Brain microvascular endothelial cell (primary cell): ENCODE results near the gene CECR2.

Experiments used
- DNase-seq: peaks from one replicate; pipeline ENCODE4 v3.0.0-alpha.2; 2020
- H3K27ac ChIP-seq: fragments of 250-450 bp; sonication (Bioruptor Pico); 2 replicates; pipeline ENCODE4 v1.5.1; 2020; ENCODE audit warnings: mild to moderate bottlenecking, moderate library complexity
- H3K27me3 ChIP-seq: fragments of 250-450 bp; sonication (Bioruptor Pico); replicated peaks from 2 replicates; pipeline ENCODE4 v1.5.1; 2020; ENCODE audit warnings: mild to moderate bottlenecking
- H3K36me3 ChIP-seq: fragments of 250-450 bp; sonication (Bioruptor Pico); replicated peaks from 2 replicates; pipeline ENCODE4 v1.5.1; 2020; ENCODE audit warnings: mild to moderate bottlenecking
- H3K4me3 ChIP-seq: 2 replicates; pipeline ENCODE4 v1.5.1; 2011; ENCODE audit warnings: low read depth, mild to moderate bottlenecking, control low read depth, low read length, moderate library complexity
- in situ Hi-C: cut with HindIII; loops from 2 replicates; pipeline ENCODE4 v1.10.0; 2017; ENCODE audit warnings: low sequenced_read_pairs, low pct_ligation_motif_present
- TF ChIP-seq, protein P1 (sequence below): IDR thresholded peaks from 2 replicates; pipeline ENCODE4 v1.5.1; 2011; ENCODE audit warnings: low read depth, mild to moderate bottlenecking, moderate library complexity, low read length, control low read depth, inconsistent platforms; ENCODE audit errors: missing control alignments

Gene CECR2

DNA sequence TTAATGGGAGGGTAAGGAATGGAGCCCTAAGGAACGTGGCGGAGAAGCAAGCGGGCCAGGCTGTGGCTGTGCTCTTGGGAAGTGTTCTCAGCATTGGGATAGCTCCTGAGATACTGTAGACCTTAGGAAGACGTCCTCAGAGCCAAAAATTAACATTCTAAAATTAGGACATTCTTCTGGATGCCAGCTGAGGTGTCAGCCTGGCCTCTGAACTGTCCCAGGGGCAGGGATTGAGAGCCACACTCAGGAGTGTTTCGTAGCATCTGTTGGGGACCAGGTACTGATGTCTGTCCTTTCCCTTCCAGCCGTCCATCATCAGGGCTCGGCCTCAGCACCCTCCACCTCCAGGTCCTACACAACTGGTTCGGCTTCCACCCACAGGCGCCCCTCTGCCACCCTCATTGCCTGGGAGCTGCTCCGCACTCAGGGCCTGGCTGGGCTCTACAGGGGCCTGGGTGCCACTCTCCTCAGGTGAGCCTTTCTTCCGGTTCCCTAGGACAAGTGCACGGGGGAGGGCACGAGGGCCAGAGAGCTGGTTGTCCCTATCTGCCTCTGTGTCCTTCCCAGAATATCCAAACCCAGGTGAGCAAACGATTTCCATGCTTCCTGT is 217.7 kb downstream of the CECR2 start:
- H3K36me3 ChIP-seq, result peaks cover 17% of the 10 kb centered on the region
- DNase-seq, result no peak
- TF ChIP-seq, protein P1, sequence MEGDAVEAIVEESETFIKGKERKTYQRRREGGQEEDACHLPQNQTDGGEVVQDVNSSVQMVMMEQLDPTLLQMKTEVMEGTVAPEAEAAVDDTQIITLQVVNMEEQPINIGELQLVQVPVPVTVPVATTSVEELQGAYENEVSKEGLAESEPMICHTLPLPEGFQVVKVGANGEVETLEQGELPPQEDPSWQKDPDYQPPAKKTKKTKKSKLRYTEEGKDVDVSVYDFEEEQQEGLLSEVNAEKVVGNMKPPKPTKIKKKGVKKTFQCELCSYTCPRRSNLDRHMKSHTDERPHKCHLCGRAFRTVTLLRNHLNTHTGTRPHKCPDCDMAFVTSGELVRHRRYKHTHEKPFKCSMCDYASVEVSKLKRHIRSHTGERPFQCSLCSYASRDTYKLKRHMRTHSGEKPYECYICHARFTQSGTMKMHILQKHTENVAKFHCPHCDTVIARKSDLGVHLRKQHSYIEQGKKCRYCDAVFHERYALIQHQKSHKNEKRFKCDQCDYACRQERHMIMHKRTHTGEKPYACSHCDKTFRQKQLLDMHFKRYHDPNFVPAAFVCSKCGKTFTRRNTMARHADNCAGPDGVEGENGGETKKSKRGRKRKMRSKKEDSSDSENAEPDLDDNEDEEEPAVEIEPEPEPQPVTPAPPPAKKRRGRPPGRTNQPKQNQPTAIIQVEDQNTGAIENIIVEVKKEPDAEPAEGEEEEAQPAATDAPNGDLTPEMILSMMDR, result no peak
- in situ Hi-C loops, result no loop called here
- no peaks in the 10 kb centered on the region for H3K27me3 ChIP-seq
- H3K4me3 ChIP-seq, result no peak overlapping the region
- no peak overlapping the region for H3K27ac ChIP-seq

DNA sequence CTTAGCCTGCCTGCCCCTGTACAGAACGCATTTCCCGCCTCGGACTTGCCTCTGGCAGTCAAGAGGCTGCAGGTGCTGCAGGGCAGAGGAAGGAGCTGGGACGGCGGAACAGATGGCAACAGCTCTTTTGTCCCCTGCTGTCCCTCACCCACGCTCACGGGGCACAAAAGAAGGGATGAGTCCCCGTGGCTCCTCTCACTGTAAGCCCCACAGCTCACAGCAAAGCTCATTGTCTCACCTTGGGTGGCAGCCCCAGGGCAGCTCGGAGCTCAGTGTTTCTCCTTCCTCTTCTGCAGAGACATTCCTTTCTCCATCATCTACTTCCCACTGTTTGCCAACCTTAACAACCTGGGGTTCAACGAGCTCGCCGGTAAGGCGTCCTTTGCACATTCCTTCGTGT is 218.4 kb downstream of the CECR2 start:
- Histone ChIP-seq H3K36me3 (peaks cover 24% of the 10 kb centered on the region), H3K27ac (no peak overlapping the region), H3K27me3 (no peaks in the 10 kb centered on the region), H3K4me3 (no peak overlapping the region)
- TF ChIP-seq, protein P1, result no peak
- DNase-seq, result no peak
- in situ Hi-C loops, result no loop called here

DNA sequence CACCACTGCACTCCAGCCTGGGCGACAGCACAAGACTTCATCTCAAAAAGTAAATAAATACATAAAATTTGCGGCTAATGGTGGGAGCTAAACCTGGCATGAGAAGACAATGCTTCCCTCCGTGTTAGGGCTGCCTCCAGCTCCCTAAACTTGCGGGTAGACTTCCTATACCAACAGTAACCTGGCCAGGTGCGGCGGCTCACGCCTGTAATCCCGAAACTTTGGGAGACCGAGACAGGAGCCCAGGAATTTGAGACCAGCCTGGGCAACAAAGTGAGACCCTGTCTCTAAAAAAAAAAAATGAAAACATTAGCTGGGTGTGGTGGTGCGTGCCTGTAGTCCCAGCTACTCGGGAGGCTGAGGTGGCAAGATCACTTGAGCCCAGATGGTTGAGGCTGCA is 219.3 kb downstream of the CECR2 start:
- H3K4me3 ChIP-seq, result no peak overlapping the region
- in situ Hi-C loops, result no loop called here
- no peak for DNase-seq
- H3K27ac ChIP-seq, result no peak overlapping the region
- TF ChIP-seq, protein P1, result no peak
- peaks cover 34% of the 10 kb centered on the region for H3K36me3 ChIP-seq
- H3K27me3 ChIP-seq, result no peaks in the 10 kb centered on the region

DNA sequence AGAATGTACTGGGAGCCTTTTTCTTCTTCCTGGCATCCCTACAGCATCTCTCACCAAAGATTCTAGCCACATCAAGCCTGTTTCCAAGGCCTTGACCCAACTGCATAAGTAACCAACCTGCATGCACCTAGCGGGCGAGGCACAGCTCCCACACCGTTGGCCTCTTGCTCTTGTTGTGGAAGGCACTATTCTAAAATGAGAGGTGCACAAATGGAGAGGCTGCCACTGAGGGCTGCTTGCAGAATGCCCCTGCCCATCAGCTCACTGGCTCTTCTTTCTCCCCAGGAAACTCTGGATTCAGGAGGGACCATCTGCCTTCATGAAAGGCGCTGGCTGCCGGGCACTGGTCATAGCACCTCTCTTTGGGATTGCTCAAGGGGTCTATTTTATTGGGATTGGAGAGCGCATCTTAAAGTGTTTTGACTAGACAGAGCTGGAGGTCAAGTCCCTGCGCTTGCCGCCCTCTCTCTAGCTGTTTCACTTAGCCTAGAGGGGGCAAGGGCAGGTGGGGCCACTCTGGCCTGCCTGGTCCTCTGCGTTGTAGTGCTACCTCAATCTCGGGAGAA is 220.6 kb downstream of the CECR2 start:
- H3K36me3 ChIP-seq, result peaks cover 47% of the 10 kb centered on the region
- H3K27me3 ChIP-seq, result no peaks in the 10 kb centered on the region
- no peak overlapping the region for H3K27ac ChIP-seq
- no peak for DNase-seq
- TF ChIP-seq, protein P1, result no peak
- in situ Hi-C loops, result no loop called here
- no peak overlapping the region for H3K4me3 ChIP-seq

DNA sequence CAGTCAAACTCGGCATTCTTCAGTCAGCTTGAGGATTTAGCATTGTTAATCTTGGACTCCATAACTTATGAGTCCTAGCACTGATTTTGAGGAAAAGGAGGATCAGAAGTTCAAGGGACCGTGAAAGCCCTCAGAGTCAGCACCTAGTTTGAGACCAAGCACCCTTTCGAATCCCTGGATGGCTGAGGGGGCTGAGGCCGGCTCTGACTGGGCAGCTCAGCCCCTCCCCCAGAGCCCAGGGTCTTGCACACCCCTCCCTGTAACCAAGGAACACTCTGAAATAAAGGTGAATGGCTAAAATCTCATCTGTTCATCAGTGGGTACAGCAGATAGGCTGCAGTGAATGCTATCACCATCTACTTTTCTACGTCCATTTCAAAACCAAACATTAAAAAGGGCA is 221.3 kb downstream of the CECR2 start:
- in situ Hi-C loops, result no loop called here

More for the DNA sequence above, 221.3 kb downstream of the CECR2 start:
- Histone ChIP-seq H3K27ac (no peak overlapping the region), H3K36me3 (peaks cover 54% of the 10 kb centered on the region), H3K4me3 (no peak overlapping the region), H3K27me3 (no peaks in the 10 kb centered on the region)
- TF ChIP-seq, protein P1, result no peak
- DNase-seq, result no peak
